HepG2 (cell line): Measurements from ENCODE around the gene FUT6. TPM values are rescaled to one million over a fixed set of nuclear protein-coding genes. Genes with fewer than 3 reads are reported as not detected.
A peak's percentile ranks its signal among the peaks of the same experiment; 100 is the strongest.

Source experiments
- BHLHE40 ChIP-seq: IDR thresholded peaks from 2 replicates; pipeline ENCODE4 v1.6.1; 2011; ENCODE audit warnings: low read length, improper control_type of control experiment
- CCAR2 ChIP-seq: fragments of 200-400 bp; formaldehyde crosslinking; optimal IDR thresholded peaks from 2 replicates; pipeline ENCODE3; 2018; ENCODE audit warnings: low read depth, mild to moderate bottlenecking, low read length, moderate library complexity
- ELF3 ChIP-seq: IDR thresholded peaks from 2 replicates; pipeline ENCODE4 v1.6.1; 2016; ENCODE audit warnings: missing genetic modification reagents, missing compliant biosample characterization
- FOXJ3 ChIP-seq: sonication (generic); formaldehyde crosslinking; IDR thresholded peaks from 2 replicates; pipeline ENCODE4 v1.4.0; 2020; ENCODE audit warnings: missing genetic modification reagents, mild to moderate bottlenecking, borderline replicate concordance
- GATAD2A ChIP-seq: IDR thresholded peaks from 2 replicates; pipeline ENCODE4 v1.6.1; 2016
- HNRNPK ChIP-seq: fragments of 200-400 bp; formaldehyde crosslinking; IDR thresholded peaks from 2 replicates; pipeline ENCODE4 v1.6.1; 2018; ENCODE audit warnings: low read length, low read depth, moderate library complexity, mild to moderate bottlenecking; ENCODE audit not compliant: poor library complexity, severe bottlenecking
- ISL2 ChIP-seq: sonication (generic); formaldehyde crosslinking; IDR thresholded peaks from 2 replicates; pipeline ENCODE4 v1.5.0; 2020; ENCODE audit warnings: missing genetic modification reagents
- KAT2B ChIP-seq: fragments of 150-350 bp; IDR thresholded peaks from 2 replicates; pipeline ENCODE4 v1.6.1; 2014; ENCODE audit warnings: low read depth, low read length, borderline replicate concordance
- NFE2L1 ChIP-seq: sonication (generic); formaldehyde crosslinking; IDR thresholded peaks from 2 replicates; pipeline ENCODE4 v1.4.0; 2020; ENCODE audit warnings: missing genetic modification reagents, mild to moderate bottlenecking, borderline replicate concordance
- NFRKB ChIP-seq: fragments of 450-650 bp; IDR thresholded peaks from 2 replicates; pipeline ENCODE4 v1.6.1; 2017
- PLRG1 ChIP-seq: fragments of 450-650 bp; conservative IDR thresholded peaks from 2 replicates; pipeline ENCODE4 v1.6.1; 2016
- RBM39 ChIP-seq: fragments of 200-400 bp; formaldehyde crosslinking; IDR thresholded peaks from one replicate; pipeline ENCODE4 v1.6.1; 2018; ENCODE audit warnings: antibody characterized with exemption, mild to moderate bottlenecking, low read depth, low read length; ENCODE audit not compliant: poor library complexity, severe bottlenecking
- SIX4 ChIP-seq: sonication (generic); formaldehyde crosslinking; IDR thresholded peaks from 2 replicates; pipeline ENCODE4 v1.4.0; 2020; ENCODE audit warnings: missing genetic modification reagents
- ZNF44 ChIP-seq: sonication (generic); formaldehyde crosslinking; IDR thresholded peaks from 2 replicates; pipeline ENCODE4 v1.5.1; 2020; ENCODE audit warnings: mild to moderate bottlenecking, missing genetic modification reagents
- ZNF501 ChIP-seq: sonication (generic); formaldehyde crosslinking; IDR thresholded peaks from 2 replicates; pipeline ENCODE4 v1.5.1; 2020; ENCODE audit warnings: mild to moderate bottlenecking, moderate library complexity, missing genetic modification reagents
- ZNF558 ChIP-seq: sonication (generic); formaldehyde crosslinking; IDR thresholded peaks from 2 replicates; pipeline ENCODE4 v1.9.0; 2022; ENCODE audit warnings: mild to moderate bottlenecking, missing genetic modification reagents, borderline replicate concordance
- ZNF569 ChIP-seq: sonication (generic); formaldehyde crosslinking; IDR thresholded peaks from 2 replicates; pipeline ENCODE4 v1.5.0; 2020; ENCODE audit warnings: mild to moderate bottlenecking, missing genetic modification reagents, moderate library complexity, borderline replicate concordance
- ZNF660 ChIP-seq: sonication (generic); formaldehyde crosslinking; IDR thresholded peaks from 2 replicates; pipeline ENCODE4 v1.5.1; 2020; ENCODE audit warnings: mild to moderate bottlenecking, low read depth, missing genetic modification reagents, borderline replicate concordance
- ZNF841 ChIP-seq: sonication (generic); formaldehyde crosslinking; IDR thresholded peaks from 2 replicates; pipeline ENCODE4 v1.8.1; 2023; ENCODE audit warnings: missing genetic modification reagents, borderline replicate concordance
- polyA plus RNA-seq, 8 experiments: library from polyadenylated mRNA; depleted of rRNA in 3 of 8; stranded (reverse) in 7 of 8; unstranded in 1 of 8; fragments of >200 nt; fragmentation: Illumina TruSeq in 4 of 8; extraction: Trizol in 4 of 8; gene quantifications; 2 replicates each; pipeline versions ENCODE4 v1.2.1 to v1.2.3, GENCODE V29; 2011 to 2016; ENCODE audit warnings: low read depth in 4 of 8, missing spikeins in 1 of 8, mixed read lengths in 1 of 8; ENCODE audit not compliant: insufficient read depth in 1 of 8
- total RNA-seq, 5 experiments: library from RNA; depleted of rRNA; stranded (reverse); fragments of >200 nt; fragmentation: Illumina TruSeq; extraction: Trizol; gene quantifications; 2 replicates each; pipeline ENCODE4 v1.2.3, GENCODE V29; 2016; ENCODE audit warnings: low read depth in 1 of 5
- TF ChIP-seq, protein P1 (sequence below): sonication (generic); formaldehyde crosslinking; IDR thresholded peaks from 2 replicates; pipeline ENCODE4 v1.8.0; 2022; ENCODE audit warnings: mild to moderate bottlenecking, missing genetic modification reagents, moderate library complexity
- TF ChIP-seq, protein P2 (sequence below): sonication (generic); formaldehyde crosslinking; IDR thresholded peaks from 2 replicates; pipeline ENCODE4 v1.4.0; 2020; ENCODE audit warnings: mild to moderate bottlenecking, missing genetic modification reagents
- TF ChIP-seq, protein P3 (sequence below): conservative IDR thresholded peaks from 2 replicates; pipeline ENCODE4 v1.6.1; 2018; ENCODE audit warnings: missing genetic modification reagents
- TF ChIP-seq, protein P4 (sequence below): sonication (generic); formaldehyde crosslinking; IDR thresholded peaks from 2 replicates; pipeline ENCODE4 v1.4.0; 2020; ENCODE audit warnings: mild to moderate bottlenecking, missing genetic modification reagents
- TF ChIP-seq, protein P5 (sequence below): sonication (generic); formaldehyde crosslinking; IDR thresholded peaks from 2 replicates; pipeline ENCODE4 v1.5.0; 2020; ENCODE audit warnings: missing genetic modification reagents

The FUT6 gene
- total and polyA plus RNA-seq, 2 of the 13 experiments (the other 11 are each of a cell fraction or from before 2014, with no cell fraction given): 8.2 to 27.7 TPM

DNA sequence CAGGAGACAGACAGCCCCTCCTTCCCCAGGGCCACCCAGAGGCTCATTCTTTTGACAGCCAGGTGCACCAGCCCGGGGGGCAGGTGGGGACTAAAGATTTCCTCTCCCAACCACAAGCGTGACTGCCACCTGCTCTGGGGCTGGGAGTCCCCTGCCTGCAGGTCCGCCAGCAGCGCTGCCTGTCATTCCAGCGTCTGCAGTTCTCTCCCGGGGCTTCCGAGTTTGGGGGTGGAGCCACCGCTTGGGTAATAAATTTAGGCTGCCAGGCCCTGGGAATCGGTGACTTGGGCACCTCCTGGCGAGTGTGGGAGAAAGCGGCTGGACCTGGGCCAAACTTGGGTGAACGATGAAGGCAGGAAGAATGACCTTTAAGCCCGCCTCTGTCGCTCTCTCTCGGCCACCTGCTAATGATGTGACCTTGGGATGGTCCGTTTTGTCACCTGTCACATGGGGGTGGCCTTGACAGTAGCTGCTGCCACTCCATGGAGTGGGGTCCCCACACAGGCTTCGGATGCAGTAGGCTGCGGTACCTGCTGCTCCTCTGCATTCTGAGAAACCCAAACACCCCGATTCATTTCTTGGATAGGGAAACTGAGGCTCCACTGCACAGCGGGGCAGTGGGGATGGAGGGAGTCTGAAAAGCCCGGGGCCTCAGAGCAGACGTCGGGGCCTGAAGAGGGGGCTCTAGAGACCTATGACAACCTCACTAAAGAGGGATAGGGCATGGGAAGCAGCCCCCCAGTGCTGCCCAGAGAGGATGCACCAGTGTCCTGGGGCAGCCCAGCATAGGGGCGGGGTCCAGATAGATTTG is 12.8 kb downstream of the FUT6 start (continued):
- TF ChIP-seq CCAR2: no peak
- TF ChIP-seq ZNF569: 0 out of 2 replicates have a peak, but pooled peaks have one; percentile 52
- TF ChIP-seq ZNF660 (CRISPR knock-in tag): no peak
- TF ChIP-seq ISL2: peak; percentile 47; the same call in 1 of the 2 replicates
- TF ChIP-seq FOXJ3: no peak; the same call in 1 of the 2 replicates
- TF ChIP-seq, protein P1, sequence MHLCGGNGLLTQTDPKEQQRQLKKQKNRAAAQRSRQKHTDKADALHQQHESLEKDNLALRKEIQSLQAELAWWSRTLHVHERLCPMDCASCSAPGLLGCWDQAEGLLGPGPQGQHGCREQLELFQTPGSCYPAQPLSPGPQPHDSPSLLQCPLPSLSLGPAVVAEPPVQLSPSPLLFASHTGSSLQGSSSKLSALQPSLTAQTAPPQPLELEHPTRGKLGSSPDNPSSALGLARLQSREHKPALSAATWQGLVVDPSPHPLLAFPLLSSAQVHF (CRISPR knock-in tag): no peak
- peak; percentile 35; the same call in 1 of the 2 replicates for TF ChIP-seq ELF3 (CRISPR knock-in tag)
- TF ChIP-seq, protein P2, sequence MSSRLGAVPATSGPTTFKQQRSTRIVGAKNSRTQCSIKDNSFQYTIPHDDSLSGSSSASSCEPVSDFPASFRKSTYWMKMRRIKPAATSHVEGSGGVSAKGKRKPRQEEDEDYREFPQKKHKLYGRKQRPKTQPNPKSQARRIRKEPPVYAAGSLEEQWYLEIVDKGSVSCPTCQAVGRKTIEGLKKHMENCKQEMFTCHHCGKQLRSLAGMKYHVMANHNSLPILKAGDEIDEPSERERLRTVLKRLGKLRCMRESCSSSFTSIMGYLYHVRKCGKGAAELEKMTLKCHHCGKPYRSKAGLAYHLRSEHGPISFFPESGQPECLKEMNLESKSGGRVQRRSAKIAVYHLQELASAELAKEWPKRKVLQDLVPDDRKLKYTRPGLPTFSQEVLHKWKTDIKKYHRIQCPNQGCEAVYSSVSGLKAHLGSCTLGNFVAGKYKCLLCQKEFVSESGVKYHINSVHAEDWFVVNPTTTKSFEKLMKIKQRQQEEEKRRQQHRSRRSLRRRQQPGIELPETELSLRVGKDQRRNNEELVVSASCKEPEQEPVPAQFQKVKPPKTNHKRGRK (CRISPR knock-in tag): no peak
- TF ChIP-seq RBM39: no peak
- TF ChIP-seq ZNF558 (CRISPR knock-in tag): no peak
- TF ChIP-seq ZNF841: no peak
- no peak for TF ChIP-seq HNRNPK
- no peak for TF ChIP-seq KAT2B
- TF ChIP-seq, protein P3, sequence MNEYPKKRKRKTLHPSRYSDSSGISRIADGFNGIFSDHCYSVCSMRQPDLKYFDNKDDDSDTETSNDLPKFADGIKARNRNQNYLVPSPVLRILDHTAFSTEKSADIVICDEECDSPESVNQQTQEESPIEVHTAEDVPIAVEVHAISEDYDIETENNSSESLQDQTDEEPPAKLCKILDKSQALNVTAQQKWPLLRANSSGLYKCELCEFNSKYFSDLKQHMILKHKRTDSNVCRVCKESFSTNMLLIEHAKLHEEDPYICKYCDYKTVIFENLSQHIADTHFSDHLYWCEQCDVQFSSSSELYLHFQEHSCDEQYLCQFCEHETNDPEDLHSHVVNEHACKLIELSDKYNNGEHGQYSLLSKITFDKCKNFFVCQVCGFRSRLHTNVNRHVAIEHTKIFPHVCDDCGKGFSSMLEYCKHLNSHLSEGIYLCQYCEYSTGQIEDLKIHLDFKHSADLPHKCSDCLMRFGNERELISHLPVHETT: no peak
- peak; percentile 77 for TF ChIP-seq GATAD2A (CRISPR knock-in tag)
- no peak for TF ChIP-seq NFRKB
- TF ChIP-seq, protein P4, sequence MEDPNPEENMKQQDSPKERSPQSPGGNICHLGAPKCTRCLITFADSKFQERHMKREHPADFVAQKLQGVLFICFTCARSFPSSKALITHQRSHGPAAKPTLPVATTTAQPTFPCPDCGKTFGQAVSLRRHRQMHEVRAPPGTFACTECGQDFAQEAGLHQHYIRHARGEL (CRISPR knock-in tag): no peak
- TF ChIP-seq, protein P5, sequence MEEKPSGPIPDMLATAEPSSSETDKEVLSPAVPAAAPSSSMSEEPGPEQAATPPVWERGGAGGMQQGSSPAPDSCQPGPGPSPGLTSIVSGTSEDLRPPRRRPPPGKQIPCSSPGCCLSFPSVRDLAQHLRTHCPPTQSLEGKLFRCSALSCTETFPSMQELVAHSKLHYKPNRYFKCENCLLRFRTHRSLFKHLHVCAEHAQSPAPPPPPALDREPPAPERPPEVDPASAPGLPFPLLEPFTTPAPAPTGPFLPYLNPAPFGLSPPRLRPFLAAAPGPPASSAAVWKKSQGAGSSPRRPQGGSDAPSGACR (CRISPR knock-in tag): peak; percentile 70; the same call in 1 of the 2 replicates
- TF ChIP-seq PLRG1: no peak
- peak; percentile 83 for TF ChIP-seq ZNF501
- TF ChIP-seq ZNF44 (CRISPR knock-in tag): peak; percentile 53; the same call in 1 of the 2 replicates
- TF ChIP-seq NFE2L1 (CRISPR knock-in tag): no peak
- TF ChIP-seq BHLHE40: 0 out of 2 replicates have a peak, but pooled peaks have one; percentile 29
- no peak for TF ChIP-seq SIX4
